Neural progenitor cell (in vitro differentiated cells): ENCODE data around the gene BEND6.

ENCODE experiments used
- CTCF ChIP-seq: fragments of 200-600 bp; sonication (generic); IDR thresholded peaks from 2 replicates; pipeline ENCODE4 v1.5.1; 2017; ENCODE audit warnings: antibody characterized with exemption, mild to moderate bottlenecking
- EZH2 ChIP-seq: fragments of 200-600 bp; sonication (generic); IDR thresholded peaks from 2 replicates; pipeline ENCODE4 v1.6.1; 2017; ENCODE audit warnings: antibody characterized with exemption, mild to moderate bottlenecking, moderate library complexity
- EZH2phosphoT487 ChIP-seq: fragments of 200-600 bp; sonication (generic); IDR thresholded peaks from 2 replicates; pipeline ENCODE4 v1.6.1; 2017; ENCODE audit warnings: antibody characterized with exemption

GRCh38 chr6:56946368-56946767 lies 8.5 kb upstream of the BEND6 start:
- TF ChIP-seq CTCF (no peak), EZH2 (no peak), EZH2phosphoT487 (no peak)
